Hematopoietic multipotent progenitor cell treated with erythropoietin and hydrocortisone succinate and interleukin-3 and kit ligand, for 17 days (in vitro differentiated cells): Measurements from ENCODE around the gene FGD3.

Experiments used
- DNase-seq: peaks from one replicate; pipeline ENCODE4 v3.0.0-alpha.2; 2015; ENCODE audit warnings: low spot score

The FGD3 gene

GRCh38 chr9:92954049-92954861, 6.9 kb downstream of the FGD3 start:
- DNase-seq: no peak

GRCh38 chr9:92954886-92955285, 7.6 kb downstream of the FGD3 start:
- no peak for DNase-seq

- DNase-seq: no peak
Observed at GRCh38 chr9:92960561-92961290, 13.4 kb downstream of the FGD3 start.

GRCh38 chr9:92961627-92962302, 14.4 kb downstream of the FGD3 start:
- DNase-seq: no peak

GRCh38 chr9:92962303-92962649, 15.0 kb downstream of the FGD3 start:
- no peak for DNase-seq

GRCh38 chr9:92962846-92963245, 15.5 kb downstream of the FGD3 start:
- no peak for DNase-seq

- no peak for DNase-seq
Observed at GRCh38 chr9:92963831-92964606, 16.7 kb downstream of the FGD3 start.

- DNase-seq: no peak
Observed at GRCh38 chr9:92964607-92965060, 17.3 kb downstream of the FGD3 start.

- DNase-seq: no peak
Observed at GRCh38 chr9:92965061-92965758, 17.9 kb downstream of the FGD3 start.

GRCh38 chr9:92965759-92966517, 18.6 kb downstream of the FGD3 start:
- DNase-seq: no peak

- no peak for DNase-seq
Observed at GRCh38 chr9:92966518-92966800, 19.1 kb downstream of the FGD3 start.

- no peak for DNase-seq
Observed at GRCh38 chr9:92968081-92968480, 20.8 kb downstream of the FGD3 start.

GRCh38 chr9:92969516-92970466, 22.5 kb downstream of the FGD3 start:
- DNase-seq: no peak

GRCh38 chr9:92970467-92970923, 23.2 kb downstream of the FGD3 start:
- no peak for DNase-seq

GRCh38 chr9:92971121-92971520, 23.8 kb downstream of the FGD3 start:
- DNase-seq: no peak

- no peak for DNase-seq
Observed at GRCh38 chr9:92971776-92972175, 24.5 kb downstream of the FGD3 start.

GRCh38 chr9:92973700-92974099, 26.4 kb downstream of the FGD3 start:
- no peak for DNase-seq

- no peak for DNase-seq
Observed at GRCh38 chr9:92974161-92974661, 26.9 kb downstream of the FGD3 start.
